NCI-H146 treated with DMSO at 0.1 percent for 48 hours (cell line): ENCODE data around the gene STYXL1.
"Not testable (repeated sequence)": the region's sequence is repeated elsewhere in the genome, so short reads cannot be mapped to it uniquely, and the experiment has no call there.

Experiments used
- DNase-seq: peaks from one replicate; lab custom pipeline; 2025; ENCODE audit not compliant: unreplicated experiment; lab: John Stamatoyannopoulos, UW

Gene STYXL1

DNA sequence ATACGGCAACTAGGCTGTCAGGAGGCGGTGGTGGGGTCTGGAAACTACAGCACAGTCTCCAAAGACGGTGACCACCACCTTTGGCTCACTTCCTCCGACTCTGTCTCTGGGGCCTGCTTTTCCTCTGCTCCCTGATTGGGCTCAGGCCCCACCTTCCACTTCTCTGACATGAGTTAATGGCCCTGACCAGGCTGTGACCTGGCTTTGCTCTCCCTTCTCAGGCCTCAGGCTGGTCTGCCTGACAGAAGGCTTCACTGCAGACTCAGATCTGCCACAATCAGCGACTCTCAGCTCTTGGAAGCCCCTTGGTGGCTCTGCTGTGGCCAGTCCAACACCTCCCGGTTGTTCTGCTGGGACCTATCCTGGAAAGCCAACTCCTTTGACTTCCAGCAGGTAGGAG, 7.7 kb downstream of the STYXL1 start:
- DNase-seq, result no peak

DNA sequence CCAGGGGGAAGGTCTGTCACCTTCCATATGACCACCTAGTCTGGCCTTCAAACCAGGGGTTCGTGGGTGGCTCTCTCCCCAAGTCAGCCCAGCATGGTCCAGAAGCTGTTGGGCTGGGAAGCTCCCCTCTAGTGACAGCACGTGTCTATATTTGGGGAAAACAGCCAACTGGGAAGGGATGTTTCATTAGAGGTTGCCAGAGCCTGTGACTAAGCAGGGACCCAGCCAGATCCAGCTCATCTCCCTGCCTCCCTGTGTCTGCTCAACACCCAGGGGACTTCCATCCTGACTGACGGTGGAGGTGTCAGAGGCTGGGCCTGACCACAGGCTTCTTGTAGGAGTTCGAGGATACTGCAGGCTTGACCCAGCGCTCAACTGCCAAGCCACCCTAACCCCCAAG, 10.5 kb downstream of the STYXL1 start:
- DNase-seq, result no peak

DNA sequence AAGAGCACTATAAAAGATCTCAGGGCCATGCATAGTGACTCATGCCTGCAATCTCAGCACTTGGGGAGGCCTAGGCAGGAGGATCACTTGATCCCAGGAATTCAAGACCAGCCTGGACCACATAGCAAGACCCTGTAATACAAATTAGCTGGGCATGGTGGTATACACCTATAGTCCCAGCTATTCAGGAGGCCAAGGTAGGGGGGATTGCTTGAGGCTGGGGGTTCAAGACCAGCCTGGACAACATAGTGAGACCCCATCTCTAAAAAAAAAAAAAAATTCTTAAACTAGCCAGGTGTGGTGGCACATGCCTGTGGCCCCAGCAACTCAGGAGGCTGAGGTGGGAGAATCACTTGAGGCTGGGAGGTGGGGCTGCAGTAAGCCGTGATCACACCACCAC, 15.8 kb downstream of the STYXL1 start:
- DNase-seq, result no peak

DNA sequence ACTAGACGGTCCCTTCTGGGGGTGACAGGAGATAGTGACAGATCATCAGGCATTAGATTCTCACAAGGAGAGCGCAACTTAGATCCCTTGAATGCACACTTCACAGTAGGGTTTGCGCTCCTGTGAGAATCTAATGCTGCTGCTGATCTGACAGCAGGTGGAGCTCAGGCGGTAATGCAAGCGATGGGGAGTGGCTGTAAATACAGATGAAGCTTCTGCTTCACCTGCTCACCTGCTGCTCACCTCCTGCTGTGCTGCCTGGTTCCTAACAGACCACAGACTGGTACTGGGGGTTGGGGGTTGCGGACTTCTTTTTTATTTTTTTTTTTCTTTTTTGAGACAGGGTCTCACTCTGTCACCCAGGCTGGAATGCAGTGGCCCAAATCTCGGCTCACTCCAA, 18.1 kb downstream of the STYXL1 start:
- peak; percentile 56 for DNase-seq

DNA sequence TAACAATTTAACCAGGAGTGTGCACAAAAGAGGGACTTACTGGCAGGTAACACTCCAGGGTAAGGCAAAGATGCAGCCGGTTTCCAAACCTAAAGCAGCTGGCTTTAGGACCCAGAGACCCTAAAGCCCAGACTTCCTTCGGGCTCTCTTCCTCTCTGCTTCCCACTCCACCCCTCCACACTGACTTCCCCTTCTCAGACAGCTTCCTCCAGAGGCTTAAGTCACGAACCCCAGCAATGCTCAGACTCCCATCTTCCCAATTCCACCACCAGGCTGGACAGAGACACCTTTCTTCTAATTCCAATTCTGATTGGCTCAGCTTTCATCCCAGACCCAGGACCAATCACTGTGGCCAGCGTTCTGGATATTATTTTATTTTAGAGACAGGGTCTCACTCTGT, 24.8 kb downstream of the STYXL1 start:
- DNase-seq, result no peak

DNA sequence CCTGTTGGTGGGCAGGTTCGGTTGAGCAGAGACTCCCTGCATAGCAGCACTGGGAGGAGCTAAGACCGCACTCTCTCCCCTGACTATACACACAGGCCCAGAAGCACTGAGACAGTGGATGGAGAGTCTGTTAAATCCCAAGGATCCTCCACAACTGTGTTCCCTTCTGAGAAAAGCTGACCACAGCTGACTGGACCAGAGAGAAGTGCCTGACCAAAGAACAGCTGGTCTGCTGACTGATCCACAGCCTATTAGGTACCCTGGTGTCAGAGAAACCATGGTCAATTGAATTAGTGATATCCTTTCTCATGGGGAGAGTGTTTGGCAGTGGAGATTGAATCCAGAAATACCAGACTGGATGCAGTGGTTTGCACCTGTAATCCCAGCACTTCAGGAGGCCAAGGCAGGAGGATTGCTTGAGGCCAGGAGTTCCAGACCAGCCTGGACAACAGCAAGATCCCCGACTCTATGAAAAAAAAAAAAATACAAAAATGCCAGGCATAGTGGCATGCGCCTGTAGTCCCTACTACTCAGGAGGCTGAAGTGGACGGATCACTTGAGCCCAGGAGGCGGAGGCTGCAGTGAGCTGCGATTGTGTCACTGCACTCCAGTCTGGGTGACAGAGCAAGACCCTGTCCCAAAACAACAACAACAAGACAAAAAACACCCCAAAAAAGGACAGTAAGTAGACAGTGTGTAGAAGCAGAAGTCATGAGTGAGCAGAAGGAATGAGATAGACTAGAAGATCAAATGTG, 25.6 kb downstream of the STYXL1 start:
- DNase-seq, result no peak

DNA sequence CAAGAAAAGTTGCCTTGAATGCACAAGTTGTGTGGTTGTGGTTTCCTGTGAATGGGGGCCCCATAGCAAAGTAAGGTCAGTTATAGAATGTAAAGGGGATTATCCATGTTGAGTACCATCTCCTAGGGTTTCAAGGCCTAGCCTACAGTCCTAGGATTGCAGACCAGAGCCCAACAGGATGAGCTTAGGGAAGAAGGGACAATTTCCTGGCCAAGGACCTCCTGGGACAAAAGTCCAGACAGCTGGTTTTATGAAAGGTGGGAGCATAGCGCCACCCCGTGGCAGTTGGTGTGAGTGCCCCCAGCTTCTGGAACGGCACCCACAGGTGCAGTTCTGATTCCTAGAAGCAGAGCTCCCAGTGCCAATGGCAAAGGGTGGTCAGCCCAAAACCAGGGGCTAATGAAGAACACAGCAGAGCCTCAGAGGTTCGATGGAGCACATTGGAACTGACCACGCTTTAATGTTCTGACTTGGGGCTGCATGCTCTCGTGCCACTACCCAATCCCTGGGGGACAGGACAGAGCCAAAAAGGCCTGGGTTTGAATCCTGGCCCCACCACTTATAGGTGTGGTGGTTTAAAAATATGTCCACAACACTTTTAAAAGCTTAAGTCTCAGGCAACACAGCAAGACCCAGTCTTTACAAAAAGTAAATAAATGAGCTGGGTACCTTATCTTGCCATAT, 27.6 kb downstream of the STYXL1 start:
- peak; percentile 15 for DNase-seq

DNA sequence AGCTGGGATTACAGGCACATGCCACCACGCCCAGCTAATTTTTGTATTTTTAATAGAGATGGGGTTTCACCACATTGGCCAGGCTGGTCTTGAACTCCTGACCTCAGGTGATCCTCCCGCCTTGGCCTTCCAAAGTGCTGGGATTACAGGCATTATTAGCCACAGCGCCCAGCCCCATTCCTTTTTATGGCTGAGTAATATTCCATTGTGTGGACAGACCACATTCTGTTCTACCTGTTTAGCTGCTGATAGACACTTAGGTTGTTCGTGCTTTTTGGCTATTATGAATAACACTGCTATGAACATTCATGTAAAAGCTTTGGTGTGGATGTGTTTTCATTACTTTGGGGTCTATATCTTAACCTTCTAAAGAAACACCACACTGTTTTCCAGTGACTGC, 29.3 kb downstream of the STYXL1 start:
- not testable (repeated sequence) for DNase-seq

DNA sequence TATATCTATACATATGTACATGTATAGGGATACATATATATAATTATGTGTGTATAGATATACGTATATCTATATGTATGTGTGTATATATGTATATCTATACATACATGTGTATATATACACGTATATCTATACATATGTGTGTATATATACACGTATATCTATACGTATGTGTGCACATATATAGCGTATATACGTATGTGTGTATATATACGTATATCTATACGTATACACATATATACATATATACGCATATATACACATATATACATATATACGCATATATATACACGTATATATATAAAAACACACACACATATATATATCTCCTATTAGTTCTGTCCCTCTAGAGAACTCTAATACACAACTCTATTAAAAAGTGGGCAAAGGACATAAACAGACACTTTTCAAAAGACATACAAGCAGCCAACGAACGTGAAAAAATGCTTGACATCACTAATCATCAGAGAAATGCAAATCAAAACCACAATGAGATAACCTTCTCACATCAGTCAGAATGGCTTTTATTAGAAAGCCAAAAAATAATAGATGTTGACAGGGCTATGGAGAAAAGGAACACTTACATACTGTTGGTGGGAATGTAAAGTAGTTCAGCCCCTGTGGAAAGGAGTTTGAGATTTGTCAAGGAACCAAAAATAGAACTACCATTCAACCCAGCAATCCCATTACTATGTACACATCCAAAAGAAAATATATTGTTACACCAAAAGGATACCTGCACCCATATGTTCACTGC, 31.4 kb downstream of the STYXL1 start:
- DNase-seq, result no peak

DNA sequence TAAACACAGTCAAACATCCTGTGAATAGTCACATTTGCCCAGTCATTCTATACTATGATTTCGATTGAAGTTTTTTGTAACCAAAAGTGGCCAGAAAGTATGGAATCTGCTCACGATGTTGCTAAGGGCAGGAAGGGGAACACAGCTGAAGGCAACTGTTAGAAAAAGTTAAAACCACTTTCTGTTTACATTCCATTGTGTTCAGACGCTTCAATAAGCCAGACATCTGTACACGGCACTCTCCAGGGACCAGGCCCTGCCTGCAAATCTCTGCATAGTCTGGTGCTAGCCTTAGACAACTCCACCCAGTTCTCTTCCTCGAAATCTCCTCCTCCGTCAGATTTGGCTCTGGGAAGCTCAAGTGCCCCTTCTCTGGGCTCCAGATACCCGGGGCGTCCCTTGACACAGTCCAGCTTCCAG, 36.3 kb downstream of the STYXL1 start:
- DNase-seq, result no peak

DNA sequence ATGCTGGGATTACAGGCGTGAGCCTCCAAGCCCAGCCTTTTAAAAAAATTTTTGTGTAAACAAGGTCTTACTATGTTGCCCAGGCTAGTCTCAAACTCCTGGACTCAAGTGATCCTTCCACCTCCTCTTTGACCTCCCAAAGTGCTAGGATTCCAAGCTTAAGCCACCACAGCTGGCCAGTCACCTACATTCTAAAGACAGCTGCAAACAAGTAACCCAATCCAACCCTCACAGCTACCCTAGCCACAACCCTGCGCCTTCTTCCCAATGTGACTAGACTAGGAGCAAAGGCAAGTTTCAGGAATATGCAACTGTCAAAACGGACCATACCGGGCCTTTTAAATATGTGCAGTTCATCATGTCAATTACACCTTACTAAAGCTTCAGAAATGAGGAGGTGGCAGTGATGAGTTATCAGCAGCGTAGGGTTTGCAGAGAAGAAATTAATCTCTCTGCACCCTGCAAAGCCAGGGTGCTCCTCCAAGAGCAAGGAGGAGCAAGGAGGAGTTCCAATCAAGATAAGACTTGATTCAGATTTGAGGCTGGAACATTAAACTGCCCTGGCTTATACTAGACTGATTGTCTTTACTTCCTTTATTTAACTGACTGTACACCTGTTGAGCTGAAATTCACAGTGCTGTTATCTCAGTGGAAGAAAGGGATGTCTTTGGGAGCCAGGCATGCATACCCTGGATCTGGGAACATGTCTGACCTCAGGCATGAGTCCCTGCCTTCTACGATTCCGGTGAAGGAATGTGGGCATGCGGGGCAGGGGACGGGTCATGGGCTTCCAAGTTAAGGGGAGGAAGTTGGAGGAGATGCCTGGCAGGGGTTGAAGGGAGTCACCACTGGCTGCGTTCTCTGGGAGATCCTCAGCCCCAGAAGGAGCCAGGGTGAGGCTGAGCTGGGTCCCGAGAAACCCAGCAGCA, 37.9 kb downstream of the STYXL1 start:
- no peak for DNase-seq

DNA sequence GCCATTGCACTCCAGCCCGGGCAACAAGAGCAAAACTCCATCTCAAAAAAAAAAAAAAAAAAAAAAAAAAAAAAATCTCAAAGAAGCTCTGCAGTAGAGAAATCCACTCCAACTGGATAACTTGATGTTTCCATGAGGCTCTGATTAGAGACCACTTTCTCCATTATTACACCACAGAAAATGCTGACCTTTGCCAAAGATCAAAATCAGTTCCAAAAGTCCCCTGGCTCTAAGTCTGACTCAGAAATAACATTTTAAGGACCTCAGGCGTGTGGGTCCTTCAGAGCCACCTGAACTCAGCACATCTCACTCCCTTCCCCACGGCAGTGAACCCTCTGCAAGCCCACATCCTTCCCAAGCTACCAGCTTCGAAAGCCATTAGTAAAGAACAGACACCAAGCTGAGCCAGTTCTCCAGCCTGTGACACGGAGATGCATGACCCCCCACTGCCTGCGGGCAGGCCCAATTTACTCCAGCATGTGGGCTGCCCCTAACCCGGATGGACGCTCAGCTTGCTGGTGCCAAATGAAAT, 39.6 kb downstream of the STYXL1 start:
- no peak for DNase-seq

DNA sequence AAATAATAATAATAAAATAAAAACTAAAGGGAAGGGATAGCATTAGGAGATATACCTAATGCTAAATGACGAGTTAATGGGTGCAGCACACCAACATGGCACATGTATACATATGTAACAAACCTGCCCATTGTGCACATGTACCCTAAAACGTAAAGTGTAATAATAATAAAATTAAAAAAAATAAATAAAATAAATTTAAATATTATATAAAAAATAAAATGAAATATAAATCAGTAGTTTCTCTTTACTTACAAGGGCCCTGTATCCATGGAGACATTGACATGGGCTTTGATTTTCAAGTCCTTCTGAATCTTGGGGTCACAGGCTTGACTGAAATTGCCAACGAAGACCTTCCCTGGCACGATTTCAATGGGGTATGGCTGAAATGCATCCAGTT, 42.8 kb downstream of the STYXL1 start:
- DNase-seq, result not testable (repeated sequence)

DNA sequence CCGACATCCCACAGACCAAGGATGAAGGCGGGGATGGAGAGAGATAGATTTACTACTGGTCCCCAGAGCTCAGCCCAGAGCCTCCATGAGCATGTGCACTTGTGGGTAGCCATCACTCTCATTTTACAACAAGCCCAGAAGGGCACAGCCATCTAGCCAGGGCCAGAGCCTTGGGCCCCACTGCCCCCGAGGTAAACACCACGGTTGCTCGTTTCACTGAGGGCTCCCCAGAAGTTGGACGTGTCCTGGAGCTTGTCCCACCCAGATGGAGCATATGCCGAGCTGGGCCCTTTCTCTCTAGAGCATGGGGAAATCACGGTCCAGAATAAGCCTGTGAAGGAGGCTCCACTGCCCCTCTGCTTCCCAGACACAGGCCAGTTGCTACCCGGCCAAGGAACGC, 44.4 kb downstream of the STYXL1 start:
- no peak for DNase-seq

DNA sequence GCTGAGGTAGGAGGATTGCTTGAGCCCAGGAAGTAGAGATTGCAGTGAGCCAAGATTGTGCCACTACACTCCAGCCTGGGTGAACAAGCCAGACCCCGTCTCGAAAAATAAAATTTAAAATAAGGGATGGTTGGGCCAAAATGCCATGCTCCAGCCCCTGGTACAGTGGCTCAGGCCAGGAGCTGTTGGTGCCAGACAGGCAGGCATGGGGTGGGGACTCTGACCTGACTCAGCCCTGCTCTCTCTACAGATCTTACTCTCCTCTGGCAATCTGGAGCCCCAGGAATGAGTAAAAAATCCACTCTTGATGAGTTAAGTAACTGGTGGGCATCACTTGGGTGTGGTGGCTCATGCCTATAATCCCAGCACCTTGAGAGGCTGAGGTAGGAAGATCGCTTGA, 45.0 kb downstream of the STYXL1 start:
- DNase-seq, result no peak

DNA sequence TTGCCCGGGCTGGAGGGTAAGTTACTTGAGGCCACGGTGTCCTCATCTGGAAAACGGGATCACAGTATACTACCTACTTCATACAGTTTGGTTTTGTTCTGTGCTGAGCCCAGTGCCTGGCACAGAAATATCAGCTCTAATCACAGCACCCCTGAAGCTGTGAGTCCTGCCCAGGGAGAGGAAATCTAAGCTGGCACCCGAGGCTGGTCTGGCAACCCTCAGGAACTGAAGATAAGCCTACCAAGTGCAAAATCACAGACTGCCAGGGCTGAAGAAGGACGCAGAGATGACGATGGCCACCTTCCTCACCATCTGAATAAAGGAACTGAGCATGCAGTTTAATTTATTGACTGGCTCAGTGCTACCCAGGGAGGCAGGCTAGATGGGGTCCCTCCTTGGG, 45.7 kb downstream of the STYXL1 start:
- no peak for DNase-seq

DNA sequence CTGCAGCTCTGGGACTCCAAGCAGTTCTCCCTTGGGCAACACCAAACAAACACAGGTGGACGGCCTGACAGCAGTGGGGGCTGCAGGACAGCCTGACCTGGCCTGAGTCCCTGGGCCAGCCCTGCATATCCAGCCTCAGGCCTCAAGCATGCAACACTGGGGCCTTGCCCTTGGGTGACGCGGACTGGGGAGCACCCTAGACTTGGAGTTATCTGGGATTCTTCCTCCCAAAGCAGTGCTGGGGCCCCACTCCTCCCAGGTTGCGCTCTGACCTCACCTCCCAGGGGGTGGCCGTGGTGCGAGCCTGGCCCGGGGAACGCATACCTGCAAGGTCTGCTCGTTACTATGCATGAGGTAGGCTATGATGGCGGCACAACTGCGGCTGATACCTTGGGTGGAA, 47.2 kb downstream of the STYXL1 start:
- no peak for DNase-seq

DNA sequence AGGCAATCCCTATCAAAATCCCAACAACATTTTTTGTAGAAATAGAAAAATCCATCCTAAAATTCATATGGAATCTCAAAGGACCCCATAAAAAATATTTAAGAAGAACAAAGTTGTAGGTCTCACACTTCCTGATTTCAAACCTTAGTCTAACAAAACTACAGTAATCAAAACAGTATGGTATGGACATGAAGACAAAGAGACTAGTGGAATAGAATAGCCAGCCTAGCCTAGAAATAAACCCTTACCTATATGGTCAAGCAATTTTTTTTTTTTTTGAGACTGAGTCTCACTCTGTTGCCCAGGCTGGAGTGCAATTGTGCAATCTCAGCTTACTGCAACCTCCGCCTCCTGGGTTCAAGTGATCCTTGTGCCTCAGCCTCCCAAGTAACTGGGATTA, 49.8 kb downstream of the STYXL1 start:
- no peak for DNase-seq

DNA sequence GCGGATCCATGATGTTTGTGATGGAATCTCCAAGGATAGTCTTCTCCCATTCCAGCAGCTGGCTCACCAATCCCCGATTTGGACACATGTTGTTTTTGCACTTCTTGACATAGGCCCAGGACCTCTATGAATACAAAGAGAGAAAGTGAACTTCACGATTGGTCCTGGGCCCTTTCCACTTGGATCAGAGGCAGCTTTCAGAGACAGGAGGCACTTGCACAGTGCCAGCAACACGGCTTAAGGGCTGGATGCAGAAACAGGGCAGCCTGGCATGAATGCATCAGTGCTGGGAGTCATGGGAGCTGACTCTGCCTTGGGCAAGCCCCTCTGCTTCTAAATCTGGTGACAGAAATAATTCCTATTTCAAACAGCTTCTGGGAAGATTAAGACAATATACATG, 51.3 kb downstream of the STYXL1 start:
- DNase-seq, result no peak

DNA sequence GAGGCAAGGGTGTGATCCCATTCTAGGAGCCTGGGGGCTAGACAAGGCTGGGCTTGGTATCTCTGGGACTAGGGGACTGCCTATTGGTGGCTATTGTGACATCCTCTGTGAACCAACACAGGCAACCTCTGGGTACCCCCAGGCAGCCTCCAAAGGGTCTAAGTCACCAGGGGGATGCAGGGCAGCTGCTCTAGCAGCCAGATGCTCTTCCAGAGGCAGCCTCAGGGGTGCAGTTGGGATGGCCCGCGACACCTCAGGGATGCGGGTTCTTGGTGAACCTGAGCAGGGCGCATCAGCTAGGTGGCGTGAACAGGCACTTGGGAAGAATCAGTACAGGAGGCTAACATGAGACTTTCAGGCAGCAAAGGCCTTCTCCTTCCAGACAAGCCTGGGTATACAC, 51.8 kb downstream of the STYXL1 start:
- no peak for DNase-seq

DNA sequence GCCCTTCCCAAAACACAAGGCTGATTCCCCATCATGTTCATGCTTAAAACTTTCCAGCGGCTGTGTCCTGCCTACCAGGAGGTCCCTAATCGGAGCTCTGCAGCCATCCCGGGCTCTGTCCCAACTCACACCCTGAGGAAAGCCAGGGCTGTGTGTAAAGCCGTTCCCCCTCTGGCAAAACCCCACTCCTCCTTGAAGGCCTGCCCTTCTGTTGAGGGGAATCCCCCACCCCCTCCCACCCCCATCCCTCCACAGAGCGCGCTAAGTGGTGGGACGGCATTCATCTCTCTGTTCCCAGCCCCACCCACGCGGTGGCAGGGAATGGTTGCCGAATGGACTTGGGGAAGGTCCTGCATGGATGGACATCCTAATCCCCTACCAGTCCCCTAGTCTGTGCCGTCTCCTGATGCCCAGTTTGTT, 52.7 kb downstream of the STYXL1 start:
- DNase-seq, result no peak
